Calu3 (cell line): Measurements from ENCODE around the gene AFAP1. TPM values are rescaled to one million over a fixed set of nuclear protein-coding genes. Genes with fewer than 3 reads are reported as not detected.

Experiments used
- BruUV-seq: library from RNA; stranded (reverse); fragments of 400-500 nt; replicated peaks from 2 replicates; lab custom pipeline; 2021; lab: Mats Ljungman, UMichigan
- CTCF ChIA-PET: fragments of 300-600 bp; sonication (Branson Sonifier 250); formaldehyde crosslinking; loops from one replicate; lab custom pipeline; 2022; ENCODE audit warnings: antibody characterized with exemption; lab: Charles Lee
- DNase-seq: peaks from one replicate; pipeline ENCODE4 v3.0.0; 2022
- H3K27ac Mint-ChIP-seq: one replicate; pipeline ENCODE4 v1.8.0; 2022; ENCODE audit warnings: mixed read lengths; ENCODE audit not compliant: unreplicated experiment
- H3K27me3 Mint-ChIP-seq: one replicate; pipeline ENCODE4 v1.8.0; 2022; ENCODE audit warnings: mixed read lengths; ENCODE audit not compliant: unreplicated experiment
- H3K36me3 Mint-ChIP-seq: one replicate; pipeline ENCODE4 v1.8.0; 2022; ENCODE audit warnings: mild to moderate bottlenecking, moderate library complexity, mixed read lengths; ENCODE audit not compliant: insufficient read depth, unreplicated experiment
- H3K4me1 Mint-ChIP-seq: one replicate; pipeline ENCODE4 v1.8.0; 2022; ENCODE audit warnings: mild to moderate bottlenecking, low read depth, mixed read lengths; ENCODE audit not compliant: unreplicated experiment
- H3K4me3 Mint-ChIP-seq: one replicate; pipeline ENCODE4 v1.8.0; 2022; ENCODE audit warnings: mild to moderate bottlenecking, low read depth, moderate library complexity, mixed read lengths; ENCODE audit not compliant: unreplicated experiment
- H3K9me3 Mint-ChIP-seq: one replicate; pipeline ENCODE4 v1.8.0; 2022; ENCODE audit warnings: low read depth, mixed read lengths; ENCODE audit not compliant: unreplicated experiment
- intact Hi-C: fragments of 100-400 bp; cut with micrococcal nuclease; formaldehyde crosslinking; loops from one replicate; pipeline ENCODE4 v1.10.0; 2022; ENCODE audit not compliant: unreplicated experiment
- total RNA-seq: library from RNA; stranded (reverse); gene quantifications from 2 replicates; pipeline ENCODE4 v1.2.3, GENCODE V29; 2022
- TF ChIP-seq, protein P1 (sequence below): fragments of 200-600 bp; IDR thresholded peaks from one replicate; pipeline ENCODE4 v1.8.0; 2022; ENCODE audit warnings: antibody characterized with exemption; ENCODE audit not compliant: unreplicated experiment

AFAP1 gene
- total RNA-seq, 1 experiment from 2014 or later, result 40.1 TPM

GRCh38 chr4:7719354-7720174 lies 220.1 kb downstream of the AFAP1 start:
- peak; percentile 72 for DNase-seq
- Mint-ChIP-seq H3K9me3 (no peaks in the 10 kb centered on the region), H3K27ac (no peak overlapping the region), H3K36me3 (no peaks in the 10 kb centered on the region), H3K4me3 (no peak overlapping the region), H3K27me3 (peaks cover 93% of the 10 kb centered on the region), H3K4me1 (no peaks in the 10 kb centered on the region)
- no TSS peak for BruUV-seq
- intact Hi-C loops, result loop anchor here (5.0 kb wide), 1 partner anchor 522 kb away; no protein-coding TSS in a partner anchor
- CTCF ChIA-PET, result no interaction called here
- TF ChIP-seq, protein P1, sequence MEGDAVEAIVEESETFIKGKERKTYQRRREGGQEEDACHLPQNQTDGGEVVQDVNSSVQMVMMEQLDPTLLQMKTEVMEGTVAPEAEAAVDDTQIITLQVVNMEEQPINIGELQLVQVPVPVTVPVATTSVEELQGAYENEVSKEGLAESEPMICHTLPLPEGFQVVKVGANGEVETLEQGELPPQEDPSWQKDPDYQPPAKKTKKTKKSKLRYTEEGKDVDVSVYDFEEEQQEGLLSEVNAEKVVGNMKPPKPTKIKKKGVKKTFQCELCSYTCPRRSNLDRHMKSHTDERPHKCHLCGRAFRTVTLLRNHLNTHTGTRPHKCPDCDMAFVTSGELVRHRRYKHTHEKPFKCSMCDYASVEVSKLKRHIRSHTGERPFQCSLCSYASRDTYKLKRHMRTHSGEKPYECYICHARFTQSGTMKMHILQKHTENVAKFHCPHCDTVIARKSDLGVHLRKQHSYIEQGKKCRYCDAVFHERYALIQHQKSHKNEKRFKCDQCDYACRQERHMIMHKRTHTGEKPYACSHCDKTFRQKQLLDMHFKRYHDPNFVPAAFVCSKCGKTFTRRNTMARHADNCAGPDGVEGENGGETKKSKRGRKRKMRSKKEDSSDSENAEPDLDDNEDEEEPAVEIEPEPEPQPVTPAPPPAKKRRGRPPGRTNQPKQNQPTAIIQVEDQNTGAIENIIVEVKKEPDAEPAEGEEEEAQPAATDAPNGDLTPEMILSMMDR, result peak; percentile 50

DNA sequence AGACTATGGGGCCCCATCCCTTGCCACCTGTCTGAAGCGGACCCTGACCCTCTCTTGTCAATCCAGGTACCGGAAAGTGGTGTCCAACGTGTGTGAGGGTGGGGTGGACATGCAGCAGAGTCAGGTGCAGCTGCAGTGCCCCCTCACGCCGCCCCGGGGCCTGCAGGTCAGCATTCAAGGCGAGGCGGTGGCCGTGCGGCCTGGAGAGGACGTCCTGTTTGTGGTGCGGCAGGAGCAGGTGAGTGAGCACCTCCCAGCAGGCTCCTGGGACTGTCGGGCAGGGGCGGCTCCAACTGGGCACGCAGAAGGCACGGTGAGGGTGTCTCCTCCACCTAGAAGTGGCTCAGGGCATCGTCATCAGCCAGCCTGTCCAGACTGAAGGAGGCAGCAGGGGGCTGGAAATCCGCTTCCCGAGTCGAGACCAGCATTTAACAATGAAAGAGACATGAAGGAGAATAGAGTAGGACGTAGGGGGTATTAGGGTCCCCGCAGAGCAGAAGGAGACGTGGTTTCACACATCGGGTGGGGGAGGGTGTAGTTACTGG lies 221.6 kb downstream of the AFAP1 start:
- Mint-ChIP-seq H3K27me3 (peaks cover 81% of the 10 kb centered on the region), H3K27ac (no peak overlapping the region), H3K4me3 (no peak overlapping the region), H3K4me1 (no peaks in the 10 kb centered on the region), H3K36me3 (no peaks in the 10 kb centered on the region), H3K9me3 (no peaks in the 10 kb centered on the region)
- CTCF ChIA-PET, result no interaction called here
- no TSS peak for BruUV-seq
- no peak for DNase-seq
- intact Hi-C loops, result loop anchor here (5.0 kb wide), 1 partner anchor 521 kb away; no protein-coding TSS in a partner anchor
- TF ChIP-seq, protein P1, result no peak

DNA sequence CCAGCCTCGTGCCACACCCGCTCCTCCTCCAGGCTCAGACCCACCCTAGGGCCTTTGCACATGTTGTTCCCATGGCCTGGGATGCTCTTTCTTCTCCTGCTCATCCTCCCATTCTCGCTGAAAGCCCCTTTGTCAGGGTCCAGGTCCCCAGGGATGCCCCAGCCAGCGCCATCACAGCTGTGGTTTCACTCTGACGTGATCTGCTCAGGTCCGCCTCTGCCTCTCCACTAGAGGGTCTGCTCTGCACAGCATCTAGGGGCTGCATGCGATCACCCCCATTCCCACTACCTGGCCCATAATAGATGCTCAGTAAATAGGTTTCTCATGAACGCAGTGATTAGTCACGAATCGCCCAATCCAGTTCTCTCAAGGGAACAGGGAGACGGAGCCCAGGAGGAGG lies 222.5 kb downstream of the AFAP1 start:
- no TSS peak for BruUV-seq
- no peak for DNase-seq
- H3K27ac Mint-ChIP-seq, result no peak overlapping the region
- no peaks in the 10 kb centered on the region for H3K4me1 Mint-ChIP-seq
- intact Hi-C loops, result loop anchor here (5.0 kb wide), 1 partner anchor 520 kb away; no protein-coding TSS in a partner anchor
- peaks cover 73% of the 10 kb centered on the region for H3K27me3 Mint-ChIP-seq
- H3K4me3 Mint-ChIP-seq, result no peak overlapping the region
- CTCF ChIA-PET, result no interaction called here
- H3K9me3 Mint-ChIP-seq, result no peaks in the 10 kb centered on the region
- H3K36me3 Mint-ChIP-seq, result no peaks in the 10 kb centered on the region
- TF ChIP-seq, protein P1, result no peak

- DNase-seq, result no peak
- no peaks in the 10 kb centered on the region for H3K36me3 Mint-ChIP-seq
- TF ChIP-seq, protein P1, result no peak
- H3K4me1 Mint-ChIP-seq, result no peaks in the 10 kb centered on the region
- intact Hi-C loops, result loop anchor here (5.0 kb wide), 1 partner anchor 519 kb away; no protein-coding TSS in a partner anchor
- H3K4me3 Mint-ChIP-seq, result no peak overlapping the region
- H3K9me3 Mint-ChIP-seq, result no peaks in the 10 kb centered on the region
- no TSS peak for BruUV-seq
- H3K27ac Mint-ChIP-seq, result no peak overlapping the region
- H3K27me3 Mint-ChIP-seq, result peaks cover 66% of the 10 kb centered on the region
- CTCF ChIA-PET, result no interaction called here
Observed at GRCh38 chr4:7716010-7716721, 223.5 kb downstream of the AFAP1 start.
